Keratinocyte (primary cell): ENCODE results near the gene CYTH1.

Experiments used
- EZH2 ChIP-seq: IDR thresholded peaks from one replicate; pipeline ENCODE4 v1.6.1; 2012; ENCODE audit warnings: inconsistent platforms, mild to moderate bottlenecking, low read length, moderate library complexity
- TF ChIP-seq, protein P1 (sequence below), 3 experiments: IDR thresholded peaks in 1 of 3; conservative IDR thresholded peaks in 1 of 3; optimal IDR thresholded peaks in 1 of 3; 2 replicates in 2 of 3; 3 replicates in 1 of 3; pipeline versions ENCODE3 to v1.5.1; 2011; ENCODE audit warnings: low read length in 3 of 3, mild to moderate bottlenecking in 3 of 3, moderate library complexity in 2 of 3, control low read depth in 1 of 3, inconsistent platforms in 1 of 3; ENCODE audit not compliant: insufficient read depth in 2 of 3; ENCODE audit errors: extremely low read depth in 1 of 3

DNA sequence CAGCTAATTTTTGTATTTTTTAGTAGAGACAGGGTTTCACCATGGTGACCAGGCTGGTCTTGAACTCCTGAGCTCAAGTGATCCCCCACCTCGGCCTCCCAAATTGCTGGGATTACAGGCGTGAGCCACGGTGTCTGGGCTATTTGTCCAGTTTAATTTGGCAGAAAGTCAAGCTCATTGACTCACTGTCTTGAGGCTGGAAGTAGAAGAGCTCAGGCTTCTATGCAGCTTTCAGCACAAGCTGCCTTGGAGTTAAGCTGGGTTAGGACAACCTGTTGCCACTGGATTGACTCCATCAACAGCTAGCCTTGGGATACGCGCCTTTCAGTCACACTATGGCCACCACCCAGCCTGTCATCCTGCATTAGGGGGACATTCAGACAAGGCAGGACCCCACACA is 128.7 kb downstream of the CYTH1 start:
- TF ChIP-seq, protein P1, sequence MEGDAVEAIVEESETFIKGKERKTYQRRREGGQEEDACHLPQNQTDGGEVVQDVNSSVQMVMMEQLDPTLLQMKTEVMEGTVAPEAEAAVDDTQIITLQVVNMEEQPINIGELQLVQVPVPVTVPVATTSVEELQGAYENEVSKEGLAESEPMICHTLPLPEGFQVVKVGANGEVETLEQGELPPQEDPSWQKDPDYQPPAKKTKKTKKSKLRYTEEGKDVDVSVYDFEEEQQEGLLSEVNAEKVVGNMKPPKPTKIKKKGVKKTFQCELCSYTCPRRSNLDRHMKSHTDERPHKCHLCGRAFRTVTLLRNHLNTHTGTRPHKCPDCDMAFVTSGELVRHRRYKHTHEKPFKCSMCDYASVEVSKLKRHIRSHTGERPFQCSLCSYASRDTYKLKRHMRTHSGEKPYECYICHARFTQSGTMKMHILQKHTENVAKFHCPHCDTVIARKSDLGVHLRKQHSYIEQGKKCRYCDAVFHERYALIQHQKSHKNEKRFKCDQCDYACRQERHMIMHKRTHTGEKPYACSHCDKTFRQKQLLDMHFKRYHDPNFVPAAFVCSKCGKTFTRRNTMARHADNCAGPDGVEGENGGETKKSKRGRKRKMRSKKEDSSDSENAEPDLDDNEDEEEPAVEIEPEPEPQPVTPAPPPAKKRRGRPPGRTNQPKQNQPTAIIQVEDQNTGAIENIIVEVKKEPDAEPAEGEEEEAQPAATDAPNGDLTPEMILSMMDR (optimal IDR thresholded peaks at IDR 0.05 in 1 of 3, IDR thresholded peaks at IDR 0.05 in 1 of 3, conservative IDR thresholded peaks at IDR 0.05 in 1 of 3; ENCODE audit: extremely low read depth in 1 of 3, insufficient read depth in 2 of 3, low read length in 3 of 3), result no peak
- no peak for TF ChIP-seq EZH2
